Measurements from ENCODE around the gene NANS.
"Not testable (repeated sequence)": the region's sequence is repeated elsewhere in the genome, so short reads cannot be mapped to it uniquely, and the experiment has no call there.

Gene NANS

DNA sequence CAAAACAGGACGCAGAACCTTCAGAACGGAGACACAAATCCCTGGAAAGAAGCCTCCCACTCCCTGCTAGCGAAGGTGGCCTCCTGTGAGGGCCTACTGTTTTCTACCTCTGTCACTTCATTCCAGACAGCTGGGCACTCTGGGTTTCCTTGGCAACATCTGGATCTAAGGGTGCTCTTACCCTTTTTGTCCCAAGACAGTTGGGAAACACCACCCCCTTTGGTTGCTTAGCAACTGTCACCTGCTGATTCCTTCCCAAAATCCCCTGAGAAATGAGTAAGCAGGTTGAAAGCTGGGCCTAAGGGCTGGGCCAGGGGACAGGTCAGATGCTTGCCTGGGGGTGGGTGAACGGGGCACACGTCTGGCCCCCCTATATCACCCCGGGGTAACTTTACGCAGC is 29.4 kb downstream of the NANS start:
- DNase-seq = no peak
- no peak overlapping the region for H3K27ac ChIP-seq (ENCODE audit: insufficient read depth, low read length, poor library complexity, severe bottlenecking)
- no peaks in the 10 kb centered on the region for H3K4me1 ChIP-seq (ENCODE audit: control insufficient read depth, insufficient read depth, low read length, poor library complexity, severe bottlenecking)
- peaks cover 48% of the 10 kb centered on the region for H3K36me3 ChIP-seq (ENCODE audit: control insufficient read depth, insufficient read depth, low read length)
- no peaks in the 10 kb centered on the region for H3K9me3 ChIP-seq (ENCODE audit: control insufficient read depth, low read length)
- no peak overlapping the region for H3K4me3 ChIP-seq (ENCODE audit: insufficient read depth, low read depth, low read length, poor library complexity, severe bottlenecking)
- no peaks in the 10 kb centered on the region for H3K27me3 ChIP-seq (replicated peaks; ENCODE audit: control insufficient read depth, insufficient read depth, low read length, poor library complexity, severe bottlenecking)

DNA sequence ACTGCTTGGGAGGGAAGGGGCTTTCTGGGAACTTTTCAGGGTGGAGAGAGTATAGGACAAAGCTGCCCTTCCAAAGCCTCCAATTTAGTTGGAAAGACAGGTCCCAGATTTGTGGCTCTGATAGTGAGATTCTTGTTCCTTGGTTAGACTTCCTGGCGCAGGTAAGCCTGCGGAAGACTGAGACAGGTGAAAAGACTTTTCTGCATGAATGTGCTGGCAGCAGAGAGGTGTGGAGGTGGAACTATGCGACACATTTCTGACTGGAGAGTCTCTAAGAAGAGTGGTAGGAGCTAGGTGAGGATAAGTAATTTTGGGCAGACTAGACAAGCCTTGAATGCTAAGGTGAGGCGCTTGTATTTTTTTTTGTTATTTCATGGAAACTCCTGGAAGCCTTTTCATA is 29.9 kb downstream of the NANS start:
- Histone ChIP-seq H3K27me3 (replicated peaks; ENCODE audit: control insufficient read depth, insufficient read depth, low read length, poor library complexity, severe bottlenecking) (no peaks in the 10 kb centered on the region), H3K27ac (ENCODE audit: insufficient read depth, low read length, poor library complexity, severe bottlenecking) (peak overlapping the region; percentile 9), H3K4me1 (ENCODE audit: control insufficient read depth, insufficient read depth, low read length, poor library complexity, severe bottlenecking) (no peaks in the 10 kb centered on the region), H3K4me3 (ENCODE audit: insufficient read depth, low read depth, low read length, poor library complexity, severe bottlenecking) (no peak overlapping the region), H3K36me3 (ENCODE audit: control insufficient read depth, insufficient read depth, low read length) (peaks cover 44% of the 10 kb centered on the region), H3K9me3 (ENCODE audit: control insufficient read depth, low read length) (no peaks in the 10 kb centered on the region)
- DNase-seq = no peak

DNA sequence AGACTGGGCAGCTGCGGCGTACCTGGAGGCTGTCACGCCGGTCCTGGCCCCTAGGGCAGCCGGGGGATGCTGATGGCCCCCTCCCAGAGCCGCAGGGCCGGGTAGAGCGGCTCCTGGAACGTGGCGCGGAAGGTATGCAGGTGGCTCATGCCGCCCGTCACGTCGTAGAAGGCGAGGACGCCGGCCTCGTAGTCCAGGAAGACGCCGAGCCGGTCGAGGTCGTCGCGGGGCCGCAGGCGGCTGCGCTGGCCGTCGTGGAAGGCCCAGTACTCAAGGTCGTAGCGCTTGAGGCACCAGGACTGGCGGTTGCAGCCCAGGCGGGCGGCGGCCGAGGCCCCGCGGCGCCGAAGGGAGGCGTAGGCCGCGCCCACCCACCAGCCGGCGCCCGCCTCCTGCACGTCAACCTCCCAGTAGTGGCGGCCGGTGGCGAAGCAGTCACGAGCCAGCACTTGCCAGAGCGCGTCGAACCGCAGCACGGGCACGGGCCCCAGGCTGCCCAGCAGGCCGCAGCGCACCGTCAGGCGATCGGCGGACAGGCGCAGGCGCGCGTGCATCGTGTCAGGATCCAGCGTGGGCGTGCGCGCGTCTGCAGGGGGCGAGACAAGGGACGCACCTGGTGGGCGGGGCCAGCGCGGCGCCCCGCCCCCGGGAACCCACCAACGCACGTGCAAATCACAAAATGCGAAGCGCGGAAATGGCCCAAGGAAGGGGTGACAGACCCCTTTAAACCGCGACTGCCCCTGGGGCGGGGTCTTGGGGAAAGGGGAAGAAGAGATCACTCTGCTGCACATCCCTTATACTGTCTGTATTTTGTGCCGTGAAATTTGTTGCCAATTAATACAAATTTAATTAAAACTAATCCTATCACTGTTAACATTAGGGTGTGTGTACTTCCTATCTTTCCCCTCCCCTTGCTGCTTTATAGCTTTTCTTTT is 31.2 kb downstream of the NANS start:
- H3K27me3 ChIP-seq (replicated peaks; ENCODE audit: control insufficient read depth, insufficient read depth, low read length, poor library complexity, severe bottlenecking) = no peaks in the 10 kb centered on the region
- H3K9me3 ChIP-seq (ENCODE audit: control insufficient read depth, low read length) = no peaks in the 10 kb centered on the region
- no peak overlapping the region for H3K4me3 ChIP-seq (ENCODE audit: insufficient read depth, low read depth, low read length, poor library complexity, severe bottlenecking)
- H3K27ac ChIP-seq (ENCODE audit: insufficient read depth, low read length, poor library complexity, severe bottlenecking) = no peak overlapping the region
- DNase-seq = peak in 1 of 3 donors; percentile 41
- H3K36me3 ChIP-seq (ENCODE audit: control insufficient read depth, insufficient read depth, low read length) = peaks cover 39% of the 10 kb centered on the region
- H3K4me1 ChIP-seq (ENCODE audit: control insufficient read depth, insufficient read depth, low read length, poor library complexity, severe bottlenecking) = no peaks in the 10 kb centered on the region

- H3K4me3 ChIP-seq (ENCODE audit: insufficient read depth, low read depth, low read length, poor library complexity, severe bottlenecking); H3K27ac ChIP-seq (ENCODE audit: insufficient read depth, low read length, poor library complexity, severe bottlenecking); H3K9me3 ChIP-seq (ENCODE audit: control insufficient read depth, low read length); DNase-seq; H3K27me3 ChIP-seq (replicated peaks; ENCODE audit: control insufficient read depth, insufficient read depth, low read length, poor library complexity, severe bottlenecking); H3K4me1 ChIP-seq (ENCODE audit: control insufficient read depth, insufficient read depth, low read length, poor library complexity, severe bottlenecking): not testable (repeated sequence)
- peaks cover 35% of the 10 kb centered on the region for H3K36me3 ChIP-seq (ENCODE audit: control insufficient read depth, insufficient read depth, low read length)
Measured at GRCh38 chr9:98090674-98091073, 34.1 kb downstream of the NANS start.

DNA sequence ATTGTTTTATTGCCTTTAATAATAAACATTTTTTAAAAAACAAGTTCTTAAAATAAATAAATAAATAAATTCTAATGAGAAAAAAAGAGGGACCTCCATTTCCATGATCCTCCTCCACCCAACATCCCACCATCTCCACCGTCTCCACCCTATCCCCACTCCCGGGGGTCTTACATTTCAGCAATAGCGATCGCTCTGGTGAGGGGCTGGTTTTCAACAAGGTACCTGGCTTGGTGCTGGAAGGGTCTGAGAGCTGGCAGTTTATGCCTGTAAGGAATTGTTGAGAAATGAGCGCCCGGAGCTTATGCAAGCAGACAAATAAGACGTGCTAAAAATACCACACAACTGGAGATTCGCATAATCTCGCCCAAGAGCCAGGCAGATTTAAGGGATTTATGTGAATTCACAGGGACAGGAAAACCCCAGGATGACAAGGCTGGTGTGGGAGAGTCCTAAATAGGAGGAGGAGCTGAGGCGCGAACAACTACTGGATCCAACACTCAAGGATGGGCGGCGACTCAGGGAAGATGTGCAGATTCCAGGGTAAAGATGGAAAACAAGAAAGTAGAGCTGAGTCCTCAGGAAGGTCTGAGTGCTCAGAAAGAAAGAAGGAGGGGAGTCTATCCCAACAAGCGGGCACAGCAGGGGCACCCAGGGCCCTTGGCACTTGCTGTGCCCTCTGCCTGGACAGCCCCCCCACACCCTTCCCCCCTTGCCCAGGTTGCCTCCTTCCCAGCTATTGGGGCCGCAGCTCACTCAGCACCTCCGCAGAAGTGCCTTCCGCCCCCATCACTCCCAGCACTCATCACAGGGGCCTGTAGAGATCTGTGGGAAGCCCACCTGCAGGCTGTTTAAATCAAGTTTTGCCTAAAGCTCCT is 35.4 kb downstream of the NANS start:
- DNase-seq = no peak
- Histone ChIP-seq H3K4me3 (ENCODE audit: insufficient read depth, low read depth, low read length, poor library complexity, severe bottlenecking) (no peak overlapping the region), H3K36me3 (ENCODE audit: control insufficient read depth, insufficient read depth, low read length) (peaks cover 33% of the 10 kb centered on the region), H3K4me1 (ENCODE audit: control insufficient read depth, insufficient read depth, low read length, poor library complexity, severe bottlenecking) (peaks cover 7% of the 10 kb centered on the region), H3K27ac (ENCODE audit: insufficient read depth, low read length, poor library complexity, severe bottlenecking) (no peak overlapping the region), H3K27me3 (replicated peaks; ENCODE audit: control insufficient read depth, insufficient read depth, low read length, poor library complexity, severe bottlenecking) (no peaks in the 10 kb centered on the region), H3K9me3 (ENCODE audit: control insufficient read depth, low read length) (no peaks in the 10 kb centered on the region)

GRCh38 chr9:98092613-98092931 is 36.0 kb downstream of the NANS start:
- H3K4me1 ChIP-seq (ENCODE audit: control insufficient read depth, insufficient read depth, low read length, poor library complexity, severe bottlenecking) = peaks cover 13% of the 10 kb centered on the region
- DNase-seq = peak in 1 of 3 donors; percentile 10
- no peaks in the 10 kb centered on the region for H3K9me3 ChIP-seq (ENCODE audit: control insufficient read depth, low read length)
- H3K4me3 ChIP-seq (ENCODE audit: insufficient read depth, low read depth, low read length, poor library complexity, severe bottlenecking) = no peak overlapping the region
- H3K36me3 ChIP-seq (ENCODE audit: control insufficient read depth, insufficient read depth, low read length) = peaks cover 29% of the 10 kb centered on the region
- no peak overlapping the region for H3K27ac ChIP-seq (ENCODE audit: insufficient read depth, low read length, poor library complexity, severe bottlenecking)
- no peaks in the 10 kb centered on the region for H3K27me3 ChIP-seq (replicated peaks; ENCODE audit: control insufficient read depth, insufficient read depth, low read length, poor library complexity, severe bottlenecking)

DNA sequence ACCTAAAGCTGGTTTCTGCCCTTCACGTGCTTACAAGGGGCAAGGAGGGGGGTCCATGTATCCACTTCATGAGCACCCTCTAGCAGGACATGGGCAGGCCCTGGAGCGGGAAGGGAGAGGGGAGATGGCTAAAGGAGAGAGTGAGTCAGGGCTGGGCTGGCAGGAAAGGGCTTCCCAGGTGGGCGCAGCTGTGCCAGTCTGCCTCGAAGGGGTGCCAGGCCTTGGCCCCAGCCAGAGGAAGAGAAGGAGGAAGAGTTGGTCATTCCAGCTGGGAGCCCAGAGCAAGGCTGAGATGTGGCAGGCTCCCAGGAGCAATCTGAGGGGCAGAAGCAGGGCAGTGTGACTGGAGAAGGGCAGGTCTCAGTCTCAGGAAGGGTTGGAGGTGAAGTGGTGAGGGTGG is 37.8 kb downstream of the NANS start:
- no peaks in the 10 kb centered on the region for H3K27me3 ChIP-seq (replicated peaks; ENCODE audit: control insufficient read depth, insufficient read depth, low read length, poor library complexity, severe bottlenecking)
- no peak overlapping the region for H3K27ac ChIP-seq (ENCODE audit: insufficient read depth, low read length, poor library complexity, severe bottlenecking)
- no peak overlapping the region for H3K4me3 ChIP-seq (ENCODE audit: insufficient read depth, low read depth, low read length, poor library complexity, severe bottlenecking)
- H3K36me3 ChIP-seq (ENCODE audit: control insufficient read depth, insufficient read depth, low read length) = peaks cover 33% of the 10 kb centered on the region
- peaks cover 30% of the 10 kb centered on the region for H3K4me1 ChIP-seq (ENCODE audit: control insufficient read depth, insufficient read depth, low read length, poor library complexity, severe bottlenecking)
- no peak for DNase-seq
- no peaks in the 10 kb centered on the region for H3K9me3 ChIP-seq (ENCODE audit: control insufficient read depth, low read length)

DNA sequence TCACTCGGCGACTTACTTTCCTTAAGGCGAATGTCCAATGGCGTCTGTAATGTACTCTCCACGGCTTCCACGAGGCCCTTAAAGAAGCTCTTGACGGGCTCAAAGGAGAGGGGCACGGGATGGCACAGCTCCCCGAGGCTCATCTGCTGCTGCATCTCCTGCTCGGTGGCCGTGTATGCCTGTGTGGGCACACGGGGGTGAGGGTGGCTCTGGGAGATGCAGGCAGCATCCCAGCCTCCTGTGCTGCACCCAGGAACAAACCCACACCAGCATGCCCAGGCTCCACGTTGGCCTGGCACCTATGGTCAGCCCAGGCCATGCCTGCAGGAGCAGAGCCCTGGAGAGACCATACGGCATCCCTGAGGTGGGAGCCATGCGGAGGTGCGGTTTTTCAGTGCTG is 38.3 kb downstream of the NANS start:
- no peak overlapping the region for H3K27ac ChIP-seq (ENCODE audit: insufficient read depth, low read length, poor library complexity, severe bottlenecking)
- DNase-seq = no peak
- H3K4me3 ChIP-seq (ENCODE audit: insufficient read depth, low read depth, low read length, poor library complexity, severe bottlenecking) = no peak overlapping the region
- H3K36me3 ChIP-seq (ENCODE audit: control insufficient read depth, insufficient read depth, low read length) = peaks cover 39% of the 10 kb centered on the region
- no peaks in the 10 kb centered on the region for H3K9me3 ChIP-seq (ENCODE audit: control insufficient read depth, low read length)
- H3K4me1 ChIP-seq (ENCODE audit: control insufficient read depth, insufficient read depth, low read length, poor library complexity, severe bottlenecking) = peaks cover 36% of the 10 kb centered on the region
- no peaks in the 10 kb centered on the region for H3K27me3 ChIP-seq (replicated peaks; ENCODE audit: control insufficient read depth, insufficient read depth, low read length, poor library complexity, severe bottlenecking)

GRCh38 chr9:98095401-98095800 is 38.9 kb downstream of the NANS start:
- Histone ChIP-seq H3K36me3 (ENCODE audit: control insufficient read depth, insufficient read depth, low read length) (peaks cover 39% of the 10 kb centered on the region), H3K27me3 (replicated peaks; ENCODE audit: control insufficient read depth, insufficient read depth, low read length, poor library complexity, severe bottlenecking) (no peaks in the 10 kb centered on the region), H3K27ac (ENCODE audit: insufficient read depth, low read length, poor library complexity, severe bottlenecking) (no peak overlapping the region), H3K4me1 (ENCODE audit: control insufficient read depth, insufficient read depth, low read length, poor library complexity, severe bottlenecking) (peaks cover 41% of the 10 kb centered on the region), H3K4me3 (ENCODE audit: insufficient read depth, low read depth, low read length, poor library complexity, severe bottlenecking) (no peak overlapping the region), H3K9me3 (ENCODE audit: control insufficient read depth, low read length) (no peaks in the 10 kb centered on the region)
- DNase-seq = no peak

GRCh38 chr9:98096091-98096490 is 39.6 kb downstream of the NANS start:
- H3K36me3 ChIP-seq (ENCODE audit: control insufficient read depth, insufficient read depth, low read length) = peaks cover 39% of the 10 kb centered on the region
- H3K4me1 ChIP-seq (ENCODE audit: control insufficient read depth, insufficient read depth, low read length, poor library complexity, severe bottlenecking) = peaks cover 45% of the 10 kb centered on the region
- DNase-seq = no peak

More at GRCh38 chr9:98096091-98096490, 39.6 kb downstream of the NANS start:
- Histone ChIP-seq H3K27me3 (replicated peaks; ENCODE audit: control insufficient read depth, insufficient read depth, low read length, poor library complexity, severe bottlenecking) (no peaks in the 10 kb centered on the region), H3K27ac (ENCODE audit: insufficient read depth, low read length, poor library complexity, severe bottlenecking) (no peak overlapping the region), H3K9me3 (ENCODE audit: control insufficient read depth, low read length) (no peaks in the 10 kb centered on the region), H3K4me3 (ENCODE audit: insufficient read depth, low read depth, low read length, poor library complexity, severe bottlenecking) (no peak overlapping the region)
